ENCODE data around the gene CUZD1.
"Not testable (repeated sequence)": the region's sequence is repeated elsewhere in the genome, so short reads cannot be mapped to it uniquely, and the experiment has no call there.

CUZD1 gene

DNA sequence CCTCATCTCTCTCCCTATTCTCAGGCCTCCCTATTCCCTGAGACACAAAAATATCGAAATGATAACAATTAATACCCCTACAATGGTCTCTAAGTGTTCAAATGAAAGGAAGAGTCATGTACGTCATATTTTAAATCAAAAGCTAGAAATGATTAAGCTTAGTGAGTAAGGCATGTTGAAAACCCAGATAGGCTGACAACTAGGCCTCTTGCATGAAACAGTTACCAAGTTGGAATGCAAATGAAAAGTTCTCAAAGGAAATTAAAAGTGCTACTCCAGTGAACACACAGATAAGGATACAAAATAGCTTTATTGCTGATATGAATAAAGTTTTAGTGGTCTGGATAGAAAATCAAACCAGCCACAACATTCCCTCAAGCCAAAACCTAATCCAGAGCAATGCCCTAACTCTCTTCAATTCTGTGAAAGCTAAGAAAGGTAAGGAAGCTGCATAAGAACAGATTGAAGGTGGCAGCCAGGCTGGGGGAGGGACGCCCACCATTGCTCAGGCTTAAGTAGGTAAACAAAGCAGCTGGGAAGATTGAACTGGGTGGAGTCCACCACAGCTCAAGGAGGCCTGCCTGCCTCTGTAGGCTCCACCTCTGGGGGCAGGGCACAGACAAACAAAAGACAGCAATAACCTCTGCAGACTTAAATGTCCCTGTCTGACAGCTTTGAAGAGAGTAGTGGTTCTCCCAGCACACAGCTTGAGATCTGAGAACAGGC, 21.3 kb upstream of the CUZD1 start:
- not testable (repeated sequence) for H3K27me3 ChIP-seq (ENCODE audit: control insufficient read depth, insufficient read depth, low read length); H3K36me3 ChIP-seq (ENCODE audit: control insufficient read depth, insufficient read depth, low read length); H3K9ac ChIP-seq (ENCODE audit: low read depth, low read length); H3K4me1 ChIP-seq (ENCODE audit: control insufficient read depth, insufficient read depth, low read length); H3K9me3 ChIP-seq (ENCODE audit: control insufficient read depth, insufficient read depth, low read length); H3K4me3 ChIP-seq (ENCODE audit: low read depth, low read length)

DNA sequence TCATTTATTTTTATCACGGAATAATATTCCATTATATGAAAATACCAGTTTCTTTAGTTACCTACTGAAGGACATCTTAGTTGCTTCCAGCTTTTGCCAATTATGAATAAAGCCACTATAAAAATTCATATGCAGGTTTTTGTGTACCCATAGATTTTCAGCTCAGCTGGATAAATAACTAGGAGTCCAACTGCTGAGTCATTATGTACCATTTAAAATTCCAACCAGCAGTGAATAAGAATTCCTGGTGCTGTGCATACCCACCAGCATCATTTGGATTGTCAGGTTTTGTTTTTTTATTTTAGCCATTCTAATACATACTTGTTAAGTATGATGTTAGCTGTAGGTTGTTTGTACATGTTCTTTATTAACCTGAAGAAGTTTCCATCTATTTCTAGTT, 19.2 kb upstream of the CUZD1 start:
- H3K9ac ChIP-seq (ENCODE audit: low read depth, low read length) = no peak overlapping the region
- H3K4me3 ChIP-seq (ENCODE audit: low read depth, low read length) = no peak overlapping the region
- peaks cover 7% of the 10 kb centered on the region for H3K9me3 ChIP-seq (ENCODE audit: control insufficient read depth, insufficient read depth, low read length)
- no peaks in the 10 kb centered on the region for H3K4me1 ChIP-seq (ENCODE audit: control insufficient read depth, insufficient read depth, low read length)
- no peaks in the 10 kb centered on the region for H3K27me3 ChIP-seq (ENCODE audit: control insufficient read depth, insufficient read depth, low read length)
- H3K36me3 ChIP-seq (ENCODE audit: control insufficient read depth, insufficient read depth, low read length) = no peaks in the 10 kb centered on the region

DNA sequence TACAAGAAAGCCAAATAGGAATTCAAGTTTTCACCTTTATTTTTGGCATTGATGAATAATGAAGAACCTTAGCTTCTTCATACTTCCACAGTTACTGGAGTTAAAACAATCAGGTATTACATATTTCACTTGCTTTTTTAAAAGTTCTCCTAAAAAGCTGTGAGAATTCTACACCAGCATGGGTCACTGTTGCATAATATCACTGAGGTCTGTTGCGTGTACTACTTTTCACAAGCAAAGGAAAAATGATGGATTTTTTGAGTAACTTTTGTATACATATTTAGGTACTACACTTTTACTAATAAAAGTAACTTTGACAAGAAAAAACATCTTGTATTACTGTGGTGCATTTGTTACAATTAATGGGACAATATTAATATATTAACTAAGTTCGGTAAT, 18.5 kb upstream of the CUZD1 start:
- Histone ChIP-seq H3K4me3 (ENCODE audit: low read depth, low read length) (no peak overlapping the region), H3K9me3 (ENCODE audit: control insufficient read depth, insufficient read depth, low read length) (peaks cover 7% of the 10 kb centered on the region), H3K27me3 (ENCODE audit: control insufficient read depth, insufficient read depth, low read length) (no peaks in the 10 kb centered on the region)

DNA sequence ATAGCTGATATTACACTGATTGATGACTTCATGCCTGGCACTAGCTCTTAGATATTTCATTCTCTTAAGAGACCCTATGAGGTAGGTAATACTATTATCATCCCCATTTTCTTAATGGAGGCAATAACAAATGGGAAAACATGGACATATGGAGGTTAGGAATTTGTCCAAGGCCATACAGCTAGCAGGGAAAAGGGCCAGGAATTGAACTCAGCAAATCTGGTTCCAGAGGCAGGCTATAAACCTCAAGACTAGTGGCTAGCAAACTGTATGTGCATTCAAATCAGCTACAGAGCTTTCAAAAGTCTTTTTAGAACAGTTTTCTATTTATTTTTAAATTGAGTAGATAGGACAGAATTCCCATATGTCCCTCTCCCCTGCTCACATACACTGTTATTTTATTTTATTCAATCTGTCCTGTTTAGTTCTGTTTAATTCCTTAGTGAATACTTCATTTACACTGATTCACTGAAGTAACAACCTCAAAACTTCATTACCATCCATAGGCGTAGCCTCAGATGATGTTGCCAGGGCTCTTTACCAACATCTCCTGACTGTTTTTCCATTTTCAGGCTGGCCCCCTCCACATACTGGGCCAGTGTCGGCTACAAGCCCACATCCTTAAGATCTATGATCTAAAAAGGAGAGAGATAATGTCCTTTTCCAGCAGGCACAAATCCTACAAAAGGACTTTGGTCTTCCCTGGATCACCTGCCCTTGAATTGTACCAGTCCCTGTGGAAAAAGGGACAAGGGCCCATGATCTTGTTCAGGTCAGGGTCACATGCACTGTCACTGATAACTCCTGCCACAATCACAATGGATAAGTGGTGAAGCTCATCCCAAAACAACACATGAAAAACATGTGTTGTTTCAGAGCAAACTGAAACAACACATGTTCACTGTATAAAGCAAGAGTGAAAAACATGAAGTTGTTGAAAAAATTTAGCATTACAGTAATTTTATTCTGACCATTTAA, 17.8 kb upstream of the CUZD1 start:
- no peaks in the 10 kb centered on the region for H3K4me1 ChIP-seq (ENCODE audit: control insufficient read depth, insufficient read depth, low read length)
- H3K27me3 ChIP-seq (ENCODE audit: control insufficient read depth, insufficient read depth, low read length) = no peaks in the 10 kb centered on the region
- peaks cover 7% of the 10 kb centered on the region for H3K9me3 ChIP-seq (ENCODE audit: control insufficient read depth, insufficient read depth, low read length)
- H3K4me3 ChIP-seq (ENCODE audit: low read depth, low read length) = no peak overlapping the region
- no peaks in the 10 kb centered on the region for H3K36me3 ChIP-seq (ENCODE audit: control insufficient read depth, insufficient read depth, low read length)
- H3K9ac ChIP-seq (ENCODE audit: low read depth, low read length) = no peak overlapping the region

More for the DNA sequence above, 18.5 kb upstream of the CUZD1 start:
- no peaks in the 10 kb centered on the region for H3K4me1 ChIP-seq (ENCODE audit: control insufficient read depth, insufficient read depth, low read length)
- no peaks in the 10 kb centered on the region for H3K36me3 ChIP-seq (ENCODE audit: control insufficient read depth, insufficient read depth, low read length)
- no peak overlapping the region for H3K9ac ChIP-seq (ENCODE audit: low read depth, low read length)

DNA sequence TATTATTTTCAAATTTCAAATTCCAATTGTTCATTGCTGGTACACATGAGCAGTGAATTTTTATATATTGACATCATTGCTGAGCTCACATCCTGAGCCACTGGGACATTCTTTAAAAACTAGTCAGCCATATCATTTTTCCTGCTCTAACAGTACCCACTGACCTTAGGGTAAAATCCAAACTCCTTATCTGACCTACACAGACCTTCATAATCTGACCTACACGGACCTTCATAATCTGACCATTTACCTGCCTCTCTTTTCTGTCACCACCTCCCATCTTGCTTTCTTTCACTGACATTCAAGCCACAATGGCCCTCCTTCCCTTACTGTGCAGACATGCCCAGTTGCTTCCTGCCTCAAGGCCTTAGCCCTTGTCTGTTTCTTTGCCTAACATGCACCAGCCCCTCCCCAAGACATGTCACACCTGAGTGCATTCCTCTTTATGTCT, 16.1 kb upstream of the CUZD1 start:
- Histone ChIP-seq H3K4me3 (ENCODE audit: low read depth, low read length) (no peak overlapping the region), H3K4me1 (ENCODE audit: control insufficient read depth, insufficient read depth, low read length) (no peaks in the 10 kb centered on the region)

DNA sequence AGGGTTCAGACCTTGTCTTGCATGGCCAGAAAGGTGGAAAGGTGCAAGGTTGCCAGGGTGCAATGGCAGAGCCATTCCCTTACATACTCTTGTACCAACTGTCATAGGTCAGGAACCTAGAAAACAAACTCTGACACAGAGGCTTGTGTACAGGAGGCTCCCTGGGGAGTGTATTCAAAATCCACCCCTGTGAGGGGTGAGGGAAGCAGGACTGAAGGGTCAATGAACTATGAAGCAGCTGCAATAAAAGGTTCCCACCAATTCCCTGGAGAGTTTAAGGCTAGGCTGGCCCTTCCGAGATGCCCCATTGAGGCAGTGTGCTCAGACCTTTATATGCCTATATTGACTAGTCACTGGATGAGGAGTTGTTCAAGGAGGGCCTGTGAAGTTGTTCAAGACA, 13.9 kb upstream of the CUZD1 start:
- Histone ChIP-seq H3K4me3 (ENCODE audit: low read depth, low read length) (no peak overlapping the region), H3K9me3 (ENCODE audit: control insufficient read depth, insufficient read depth, low read length) (no peaks in the 10 kb centered on the region), H3K4me1 (ENCODE audit: control insufficient read depth, insufficient read depth, low read length) (no peaks in the 10 kb centered on the region), H3K9ac (ENCODE audit: low read depth, low read length) (no peak overlapping the region), H3K27me3 (ENCODE audit: control insufficient read depth, insufficient read depth, low read length) (no peaks in the 10 kb centered on the region), H3K36me3 (ENCODE audit: control insufficient read depth, insufficient read depth, low read length) (no peaks in the 10 kb centered on the region)

More for the DNA sequence above, 16.1 kb upstream of the CUZD1 start:
- H3K27me3 ChIP-seq (ENCODE audit: control insufficient read depth, insufficient read depth, low read length) = no peaks in the 10 kb centered on the region
- peaks cover 3% of the 10 kb centered on the region for H3K9me3 ChIP-seq (ENCODE audit: control insufficient read depth, insufficient read depth, low read length)
- no peak overlapping the region for H3K9ac ChIP-seq (ENCODE audit: low read depth, low read length)
- no peaks in the 10 kb centered on the region for H3K36me3 ChIP-seq (ENCODE audit: control insufficient read depth, insufficient read depth, low read length)

DNA sequence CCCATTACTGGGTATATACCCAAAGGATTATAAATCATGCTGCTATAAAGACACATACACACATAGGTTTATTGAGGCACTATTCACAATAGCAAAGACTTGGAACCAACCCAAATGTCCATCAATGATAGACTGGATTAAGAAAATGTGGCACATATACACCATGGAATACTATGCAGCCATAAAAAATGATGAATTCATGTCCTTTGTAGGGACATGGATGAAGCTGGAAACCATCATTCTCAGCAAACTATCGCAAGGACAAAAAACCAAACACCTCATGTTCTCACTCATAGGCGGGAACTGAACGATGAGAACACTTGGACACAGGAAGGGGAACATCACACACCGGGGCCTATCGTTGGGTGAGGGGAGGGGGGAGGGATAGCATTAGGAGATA, 12.4 kb upstream of the CUZD1 start:
- not testable (repeated sequence) for H3K27me3 ChIP-seq (ENCODE audit: control insufficient read depth, insufficient read depth, low read length); H3K36me3 ChIP-seq (ENCODE audit: control insufficient read depth, insufficient read depth, low read length); H3K9me3 ChIP-seq (ENCODE audit: control insufficient read depth, insufficient read depth, low read length); H3K4me3 ChIP-seq (ENCODE audit: low read depth, low read length); H3K9ac ChIP-seq (ENCODE audit: low read depth, low read length); H3K4me1 ChIP-seq (ENCODE audit: control insufficient read depth, insufficient read depth, low read length)

DNA sequence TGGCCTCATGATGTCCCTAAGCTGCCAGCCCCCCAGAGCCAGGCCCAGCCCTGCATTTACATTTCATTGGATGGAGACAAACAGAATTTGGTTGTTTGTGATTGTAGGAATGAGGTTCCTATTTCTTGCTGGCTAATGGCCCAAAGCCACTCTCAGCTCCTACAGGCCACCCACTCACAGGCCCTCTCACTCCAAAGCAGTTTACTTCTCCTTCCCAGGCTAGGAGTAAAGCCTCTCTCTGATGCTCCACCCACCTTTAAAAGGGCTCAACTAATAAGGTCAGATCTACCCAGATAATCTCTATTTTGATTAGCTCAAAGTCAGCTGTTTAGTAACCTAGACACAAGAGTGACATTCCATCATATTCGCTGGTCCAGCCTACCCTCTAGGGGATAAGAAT, 11.2 kb upstream of the CUZD1 start:
- no peaks in the 10 kb centered on the region for H3K36me3 ChIP-seq (ENCODE audit: control insufficient read depth, insufficient read depth, low read length)
- no peaks in the 10 kb centered on the region for H3K4me1 ChIP-seq (ENCODE audit: control insufficient read depth, insufficient read depth, low read length)
- H3K4me3 ChIP-seq (ENCODE audit: low read depth, low read length) = no peak overlapping the region
- no peaks in the 10 kb centered on the region for H3K27me3 ChIP-seq (ENCODE audit: control insufficient read depth, insufficient read depth, low read length)
- no peaks in the 10 kb centered on the region for H3K9me3 ChIP-seq (ENCODE audit: control insufficient read depth, insufficient read depth, low read length)
- no peak overlapping the region for H3K9ac ChIP-seq (ENCODE audit: low read depth, low read length)

DNA sequence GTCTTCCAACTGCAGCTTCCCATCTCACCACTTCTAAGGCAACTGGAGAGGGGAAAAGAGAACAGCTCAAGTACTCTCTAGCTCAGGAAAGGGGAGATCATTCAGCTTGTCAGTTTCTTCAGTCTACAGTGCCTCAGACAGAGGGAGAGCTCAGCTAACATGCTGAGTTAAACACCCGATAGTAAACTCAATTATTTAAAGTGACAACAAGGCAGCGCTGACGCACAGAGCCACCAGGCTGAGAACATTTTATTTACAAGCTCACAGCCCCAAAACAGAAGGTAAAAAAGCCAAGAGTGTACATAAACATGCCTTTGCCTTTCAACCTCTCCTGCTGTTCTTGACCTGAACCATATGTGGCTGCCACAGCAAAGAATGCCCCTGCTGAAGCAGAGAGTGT, 10.1 kb upstream of the CUZD1 start:
- Histone ChIP-seq H3K36me3 (ENCODE audit: control insufficient read depth, insufficient read depth, low read length) (no peaks in the 10 kb centered on the region), H3K4me3 (ENCODE audit: low read depth, low read length) (no peak overlapping the region), H3K4me1 (ENCODE audit: control insufficient read depth, insufficient read depth, low read length) (no peaks in the 10 kb centered on the region), H3K27me3 (ENCODE audit: control insufficient read depth, insufficient read depth, low read length) (no peaks in the 10 kb centered on the region), H3K9me3 (ENCODE audit: control insufficient read depth, insufficient read depth, low read length) (no peaks in the 10 kb centered on the region), H3K9ac (ENCODE audit: low read depth, low read length) (no peak overlapping the region)

DNA sequence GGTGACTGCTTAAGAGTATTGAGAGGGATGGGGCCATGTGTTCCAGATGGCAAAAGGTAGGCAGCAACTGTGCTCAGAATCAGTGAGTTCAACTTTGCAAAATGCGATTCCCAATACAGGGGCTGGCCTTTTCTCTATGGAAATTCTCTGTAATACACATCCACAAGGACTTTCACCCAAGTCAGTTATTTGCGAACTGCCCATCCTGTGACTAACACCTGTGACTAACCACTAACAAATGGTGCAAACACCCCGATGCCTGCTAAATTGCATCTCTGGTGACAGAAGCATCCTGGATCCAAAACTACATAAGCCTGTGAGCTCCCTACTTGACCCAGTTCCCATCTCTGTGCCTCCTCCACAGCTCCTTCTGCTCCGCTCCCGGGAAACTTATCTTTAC, 9.0 kb upstream of the CUZD1 start:
- no peak overlapping the region for H3K9ac ChIP-seq (ENCODE audit: low read depth, low read length)
- H3K36me3 ChIP-seq (ENCODE audit: control insufficient read depth, insufficient read depth, low read length) = no peaks in the 10 kb centered on the region
- H3K4me1 ChIP-seq (ENCODE audit: control insufficient read depth, insufficient read depth, low read length) = no peaks in the 10 kb centered on the region
- H3K9me3 ChIP-seq (ENCODE audit: control insufficient read depth, insufficient read depth, low read length) = no peaks in the 10 kb centered on the region
- no peaks in the 10 kb centered on the region for H3K27me3 ChIP-seq (ENCODE audit: control insufficient read depth, insufficient read depth, low read length)
- no peak overlapping the region for H3K4me3 ChIP-seq (ENCODE audit: low read depth, low read length)

DNA sequence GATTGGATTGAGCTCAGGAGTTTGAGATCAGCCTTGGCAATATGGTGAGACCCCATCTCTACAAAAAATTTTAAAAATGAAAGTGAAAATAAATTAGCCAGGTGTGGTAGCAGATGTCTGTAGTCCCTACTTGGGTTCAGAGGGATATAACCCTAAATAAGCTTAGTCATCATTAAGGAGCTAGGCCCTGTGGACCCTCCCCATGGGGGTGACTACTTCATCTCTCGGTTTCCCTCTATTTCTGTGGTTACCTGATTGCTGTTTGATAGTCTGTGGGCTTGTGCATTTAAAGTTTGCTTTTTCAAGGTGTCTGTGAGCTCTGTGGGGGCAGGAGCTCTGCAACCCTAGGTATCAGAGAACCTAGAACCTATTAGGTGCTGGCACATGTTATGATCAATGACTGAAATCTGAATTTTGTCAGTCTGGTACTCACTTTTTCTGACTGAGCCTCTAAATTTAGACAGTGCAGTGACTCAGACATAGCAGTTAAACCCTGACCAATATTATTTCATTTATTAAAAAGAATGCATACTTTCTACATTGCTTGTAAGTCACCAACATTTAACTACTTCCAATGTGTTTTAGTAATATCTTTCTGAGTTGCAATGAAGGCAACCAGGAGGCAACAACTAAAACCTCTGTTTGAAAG, 8.1 kb upstream of the CUZD1 start:
- no peaks in the 10 kb centered on the region for H3K27me3 ChIP-seq (ENCODE audit: control insufficient read depth, insufficient read depth, low read length)
- H3K4me3 ChIP-seq (ENCODE audit: low read depth, low read length) = no peak overlapping the region
- no peaks in the 10 kb centered on the region for H3K9me3 ChIP-seq (ENCODE audit: control insufficient read depth, insufficient read depth, low read length)
- no peaks in the 10 kb centered on the region for H3K4me1 ChIP-seq (ENCODE audit: control insufficient read depth, insufficient read depth, low read length)
- H3K36me3 ChIP-seq (ENCODE audit: control insufficient read depth, insufficient read depth, low read length) = no peaks in the 10 kb centered on the region
- no peak overlapping the region for H3K9ac ChIP-seq (ENCODE audit: low read depth, low read length)

Data from iPS-15b (cell line).